ENCODE results near the gene ITGAL.

DNA sequence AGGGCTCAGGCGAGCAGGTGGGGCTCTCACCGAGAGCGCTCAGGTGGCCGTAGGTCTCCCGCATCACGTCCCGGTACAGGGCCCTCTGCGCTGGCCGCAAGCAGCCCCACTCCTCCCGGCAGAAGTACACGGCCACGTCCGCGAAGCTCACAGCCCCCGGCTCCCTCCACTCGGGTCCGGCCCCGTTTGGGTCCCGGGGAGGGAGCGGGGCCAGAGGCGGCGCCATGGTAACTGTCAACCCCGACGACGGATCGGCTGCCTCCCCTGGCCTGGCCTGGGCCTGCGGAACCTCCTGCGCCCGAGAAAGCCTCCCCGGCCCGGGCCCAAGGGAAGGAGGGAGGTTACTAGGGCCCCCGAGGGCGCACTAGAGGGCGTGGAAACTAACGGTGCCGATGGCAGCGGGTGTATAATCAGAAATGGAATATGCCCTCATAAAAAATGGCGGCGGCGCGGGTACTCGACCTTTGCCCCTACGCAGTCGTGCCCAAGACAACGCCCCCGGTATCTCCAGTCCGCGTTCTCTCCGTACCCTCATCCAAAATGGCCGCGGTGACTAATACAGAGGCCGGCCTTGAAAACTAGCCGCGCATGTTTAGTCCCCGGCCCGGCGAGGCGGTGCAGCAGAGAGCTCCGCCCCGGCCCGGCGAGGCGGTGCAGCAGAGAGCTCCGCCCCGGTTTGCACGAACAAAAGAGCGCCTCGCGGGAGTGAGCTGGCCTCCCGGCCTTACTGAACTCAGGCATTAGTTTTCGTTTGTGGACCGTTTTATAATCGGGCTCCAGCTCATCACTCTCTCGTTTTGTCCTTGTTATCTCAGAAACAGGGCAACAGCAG, 85.6 kb downstream of the ITGAL start, which contains the start of gene ZNF764:
- TF ChIP-seq, protein P1, sequence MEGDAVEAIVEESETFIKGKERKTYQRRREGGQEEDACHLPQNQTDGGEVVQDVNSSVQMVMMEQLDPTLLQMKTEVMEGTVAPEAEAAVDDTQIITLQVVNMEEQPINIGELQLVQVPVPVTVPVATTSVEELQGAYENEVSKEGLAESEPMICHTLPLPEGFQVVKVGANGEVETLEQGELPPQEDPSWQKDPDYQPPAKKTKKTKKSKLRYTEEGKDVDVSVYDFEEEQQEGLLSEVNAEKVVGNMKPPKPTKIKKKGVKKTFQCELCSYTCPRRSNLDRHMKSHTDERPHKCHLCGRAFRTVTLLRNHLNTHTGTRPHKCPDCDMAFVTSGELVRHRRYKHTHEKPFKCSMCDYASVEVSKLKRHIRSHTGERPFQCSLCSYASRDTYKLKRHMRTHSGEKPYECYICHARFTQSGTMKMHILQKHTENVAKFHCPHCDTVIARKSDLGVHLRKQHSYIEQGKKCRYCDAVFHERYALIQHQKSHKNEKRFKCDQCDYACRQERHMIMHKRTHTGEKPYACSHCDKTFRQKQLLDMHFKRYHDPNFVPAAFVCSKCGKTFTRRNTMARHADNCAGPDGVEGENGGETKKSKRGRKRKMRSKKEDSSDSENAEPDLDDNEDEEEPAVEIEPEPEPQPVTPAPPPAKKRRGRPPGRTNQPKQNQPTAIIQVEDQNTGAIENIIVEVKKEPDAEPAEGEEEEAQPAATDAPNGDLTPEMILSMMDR (IDR thresholded peaks at IDR 0.05; ENCODE audit: low read depth, low read length) = peak; percentile 15; the same call in 1 of the 2 replicates
- TF ChIP-seq EZH2phosphoT487 (IDR thresholded peaks at IDR 0.05; ENCODE audit: low read depth) = no peak

All from OCI-LY3 (cell line).